Measurements from ENCODE around the gene PUS7.

Gene PUS7

GRCh38 chr7:105497016-105497415 lies 25.1 kb downstream of the PUS7 start:
- Histone ChIP-seq H3K9me2 (replicated peaks; ENCODE audit: insufficient read depth, low read length) (no peaks in the 10 kb centered on the region), H3K27ac (ENCODE audit: low read depth, low read length) (no peak overlapping the region)
- TF ChIP-seq EZH2phosphoT487 (conservative IDR thresholded peaks at IDR 0.05; ENCODE audit: low read length) (no peak), CTCF (IDR thresholded peaks at IDR 0.05; ENCODE audit: insufficient read depth, low read length, poor library complexity, severe bottlenecking) (no peak)

GRCh38 chr7:105496521-105496920 lies 25.6 kb downstream of the PUS7 start:
- Histone ChIP-seq H3F3A (ENCODE audit: insufficient read depth) (no peaks in the 10 kb centered on the region), H2AFZ (ENCODE audit: low read depth, low read length, severe bottlenecking) (no peak overlapping the region), H3K9ac (ENCODE audit: low read length) (no peak overlapping the region), H3K27ac (ENCODE audit: low read depth, low read length) (no peak overlapping the region), H3K9me3 (ENCODE audit: insufficient read depth, low read length) (no peaks in the 10 kb centered on the region), H3K36me3 (ENCODE audit: low read length) (peaks cover 10% of the 10 kb centered on the region), H3K4me3 (ENCODE audit: insufficient read depth, low read length, poor library complexity, severe bottlenecking) (no peak overlapping the region), H3K27me3 (ENCODE audit: low read length) (no peaks in the 10 kb centered on the region), H4K20me1 (ENCODE audit: low read depth, low read length) (no peaks in the 10 kb centered on the region), H3K4me2 (ENCODE audit: low read depth, low read length, poor library complexity, severe bottlenecking) (no peak overlapping the region), H3K79me2 (ENCODE audit: insufficient read depth, low read length) (no peaks in the 10 kb centered on the region), H3K9me2 (replicated peaks; ENCODE audit: insufficient read depth, low read length) (no peaks in the 10 kb centered on the region)
- no peak for TF ChIP-seq EZH2phosphoT487 (conservative IDR thresholded peaks at IDR 0.05; ENCODE audit: low read length)
- TF ChIP-seq CTCF (IDR thresholded peaks at IDR 0.05; ENCODE audit: insufficient read depth, low read length, poor library complexity, severe bottlenecking): no peak

More at GRCh38 chr7:105497016-105497415, 25.1 kb downstream of the PUS7 start:
- Histone ChIP-seq H2AFZ (ENCODE audit: low read depth, low read length, severe bottlenecking) (no peak overlapping the region), H4K20me1 (ENCODE audit: low read depth, low read length) (no peaks in the 10 kb centered on the region), H3K4me3 (ENCODE audit: insufficient read depth, low read length, poor library complexity, severe bottlenecking) (no peak overlapping the region), H3K27me3 (ENCODE audit: low read length) (no peaks in the 10 kb centered on the region), H3K79me2 (ENCODE audit: insufficient read depth, low read length) (no peaks in the 10 kb centered on the region), H3K4me2 (ENCODE audit: low read depth, low read length, poor library complexity, severe bottlenecking) (no peak overlapping the region), H3F3A (ENCODE audit: insufficient read depth) (no peaks in the 10 kb centered on the region), H3K36me3 (ENCODE audit: low read length) (peaks cover 10% of the 10 kb centered on the region), H3K9me3 (ENCODE audit: insufficient read depth, low read length) (no peaks in the 10 kb centered on the region), H3K9ac (ENCODE audit: low read length) (no peak overlapping the region)

GRCh38 chr7:105493923-105494315 lies 28.2 kb downstream of the PUS7 start:
- H3K4me3 ChIP-seq (ENCODE audit: insufficient read depth, low read length, poor library complexity, severe bottlenecking): no peak overlapping the region

More at GRCh38 chr7:105493923-105494315, 28.2 kb downstream of the PUS7 start:
- Histone ChIP-seq H3K27ac (ENCODE audit: low read depth, low read length) (no peak overlapping the region), H4K20me1 (ENCODE audit: low read depth, low read length) (no peaks in the 10 kb centered on the region), H3K36me3 (ENCODE audit: low read length) (peaks cover 6% of the 10 kb centered on the region; the same call in 1 of the 2 replicates), H3K9ac (ENCODE audit: low read length) (no peak overlapping the region), H3K9me2 (replicated peaks; ENCODE audit: insufficient read depth, low read length) (no peaks in the 10 kb centered on the region), H3F3A (ENCODE audit: insufficient read depth) (0 out of 2 replicates have a peak, but pooled peaks cover 5% of the 10 kb centered on the region), H3K4me2 (ENCODE audit: low read depth, low read length, poor library complexity, severe bottlenecking) (no peak overlapping the region), H3K9me3 (ENCODE audit: insufficient read depth, low read length) (no peaks in the 10 kb centered on the region), H2AFZ (ENCODE audit: low read depth, low read length, severe bottlenecking) (no peak overlapping the region), H3K27me3 (ENCODE audit: low read length) (no peaks in the 10 kb centered on the region), H3K79me2 (ENCODE audit: insufficient read depth, low read length) (no peaks in the 10 kb centered on the region)
- TF ChIP-seq EZH2phosphoT487 (conservative IDR thresholded peaks at IDR 0.05; ENCODE audit: low read length) (no peak), CTCF (IDR thresholded peaks at IDR 0.05; ENCODE audit: insufficient read depth, low read length, poor library complexity, severe bottlenecking) (no peak)

Measured in SU-DHL-6 (cell line).